A673 (cell line): ENCODE results near the gene DGKK. TPM values are rescaled to one million over a fixed set of nuclear protein-coding genes. Genes with fewer than 3 reads are reported as not detected.
A peak's percentile ranks its signal among the peaks of the same experiment; 100 is the strongest.

Source experiments
- BruUV-seq: library from RNA; stranded (reverse); fragments of 400-500 nt; replicated peaks from 2 replicates; lab custom pipeline; 2021; lab: Mats Ljungman, UMichigan
- CTCF ChIA-PET: fragments of 300-600 bp; sonication (Branson Sonifier 250); formaldehyde crosslinking; loops from one replicate; lab custom pipeline; 2022; ENCODE audit warnings: antibody characterized with exemption; lab: Charles Lee
- POLR2A ChIA-PET: fragments of 300-600 bp; sonication (Branson Sonifier 250); formaldehyde crosslinking; loops from one replicate; lab custom pipeline; 2022; ENCODE audit warnings: antibody characterized with exemption; ENCODE audit not compliant: low non-redundant PET; lab: Charles Lee
- DNase-seq: peaks from one replicate; pipeline ENCODE4 v3.0.0-alpha.2; 2015; ENCODE audit warnings: low spot score
- H3K27ac ChIP-seq: fragments of 200-600 bp; sonication (generic); 2 replicates; pipeline ENCODE4 v1.5.1; 2016; ENCODE audit warnings: mixed run types, low read depth, mild to moderate bottlenecking, mixed read lengths, antibody characterized with exemption, low read length; ENCODE audit not compliant: poor library complexity, severe bottlenecking
- H3K27me3 ChIP-seq: fragments of 200-600 bp; sonication (generic); replicated peaks from 2 replicates; pipeline ENCODE4 v1.6.1; 2017; ENCODE audit warnings: mixed run types, low read depth, mild to moderate bottlenecking, mixed read lengths, antibody characterized with exemption, low read length; ENCODE audit not compliant: insufficient read depth, poor library complexity
- H3K36me3 ChIP-seq: fragments of 200-600 bp; sonication (generic); 2 replicates; pipeline ENCODE4 v1.6.1; 2016; ENCODE audit warnings: mixed run types, mild to moderate bottlenecking, mixed read lengths, antibody characterized with exemption, low read length; ENCODE audit not compliant: insufficient read depth, poor library complexity, severe bottlenecking
- H3K4me1 ChIP-seq: fragments of 200-600 bp; sonication (generic); 2 replicates; pipeline ENCODE4 v1.6.1; 2017; ENCODE audit warnings: mixed run types, mild to moderate bottlenecking, mixed read lengths, antibody characterized with exemption, low read length; ENCODE audit not compliant: insufficient read depth, poor library complexity, severe bottlenecking
- H3K4me3 ChIP-seq: fragments of 200-600 bp; sonication (generic); 2 replicates; pipeline ENCODE4 v1.5.1; 2016; ENCODE audit warnings: low read depth, mixed run types, mild to moderate bottlenecking, mixed read lengths, low read length; ENCODE audit not compliant: poor library complexity, severe bottlenecking
- H3K9me3 ChIP-seq: fragments of 200-600 bp; sonication (generic); 2 replicates; pipeline ENCODE4 v1.6.1; 2016; ENCODE audit warnings: mixed run types, low read depth, mild to moderate bottlenecking, mixed read lengths, antibody characterized with exemption, low read length; ENCODE audit not compliant: poor library complexity, severe bottlenecking
- EZH2 ChIP-seq: fragments of 200-600 bp; sonication (generic); IDR thresholded peaks from 2 replicates; pipeline ENCODE4 v1.6.1; 2017; ENCODE audit warnings: borderline replicate concordance, low read depth, mild to moderate bottlenecking, mixed read lengths, antibody characterized with exemption, low read length; ENCODE audit not compliant: poor library complexity, severe bottlenecking
- intact Hi-C: fragments of 100-400 bp; cut with micrococcal nuclease; formaldehyde crosslinking; loops from one replicate; pipeline ENCODE4 v1.10.0; 2022; ENCODE audit not compliant: unreplicated experiment
- total RNA-seq: library from RNA; stranded (reverse); gene quantifications from 2 replicates; pipeline ENCODE4 v1.2.3, GENCODE V29; 2021
- TF ChIP-seq, protein P1 (sequence below): fragments of 300-800, 200-600 bp; sonication (generic); conservative IDR thresholded peaks from 2 replicates; pipeline ENCODE4 v1.5.1; 2017; ENCODE audit warnings: low read depth, mild to moderate bottlenecking, antibody characterized with exemption, low read length, moderate library complexity, mixed read lengths

Gene DGKK
- total RNA-seq, 1 experiment from 2014 or later, result 10.8 TPM

GRCh38 chrX:50469206-50469605, 1.4 kb downstream of the DGKK start:
- Histone ChIP-seq H3K27ac (no peak overlapping the region), H3K4me3 (peak overlapping the region; percentile 43), H3K4me1 (no peaks in the 10 kb centered on the region), H3K27me3 (peaks cover 83% of the 10 kb centered on the region), H3K36me3 (no peaks in the 10 kb centered on the region), H3K9me3 (no peaks in the 10 kb centered on the region)
- ChIA-PET POLR2A (no interaction called here), CTCF (no interaction called here)
- intact Hi-C loops, result no loop called here
- no TSS peak for BruUV-seq
- DNase-seq, result no peak
- TF ChIP-seq, protein P1, sequence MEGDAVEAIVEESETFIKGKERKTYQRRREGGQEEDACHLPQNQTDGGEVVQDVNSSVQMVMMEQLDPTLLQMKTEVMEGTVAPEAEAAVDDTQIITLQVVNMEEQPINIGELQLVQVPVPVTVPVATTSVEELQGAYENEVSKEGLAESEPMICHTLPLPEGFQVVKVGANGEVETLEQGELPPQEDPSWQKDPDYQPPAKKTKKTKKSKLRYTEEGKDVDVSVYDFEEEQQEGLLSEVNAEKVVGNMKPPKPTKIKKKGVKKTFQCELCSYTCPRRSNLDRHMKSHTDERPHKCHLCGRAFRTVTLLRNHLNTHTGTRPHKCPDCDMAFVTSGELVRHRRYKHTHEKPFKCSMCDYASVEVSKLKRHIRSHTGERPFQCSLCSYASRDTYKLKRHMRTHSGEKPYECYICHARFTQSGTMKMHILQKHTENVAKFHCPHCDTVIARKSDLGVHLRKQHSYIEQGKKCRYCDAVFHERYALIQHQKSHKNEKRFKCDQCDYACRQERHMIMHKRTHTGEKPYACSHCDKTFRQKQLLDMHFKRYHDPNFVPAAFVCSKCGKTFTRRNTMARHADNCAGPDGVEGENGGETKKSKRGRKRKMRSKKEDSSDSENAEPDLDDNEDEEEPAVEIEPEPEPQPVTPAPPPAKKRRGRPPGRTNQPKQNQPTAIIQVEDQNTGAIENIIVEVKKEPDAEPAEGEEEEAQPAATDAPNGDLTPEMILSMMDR, result no peak; the same call in 1 of the 2 replicates
- TF ChIP-seq EZH2, result no peak

GRCh38 chrX:50459615-50460014, 11.0 kb downstream of the DGKK start:
- no peak for TF ChIP-seq EZH2
- TF ChIP-seq, protein P1, result no peak
- no peak for DNase-seq
- Histone ChIP-seq H3K36me3 (no peaks in the 10 kb centered on the region), H3K27ac (no peak overlapping the region), H3K4me1 (no peaks in the 10 kb centered on the region), H3K4me3 (no peak overlapping the region), H3K27me3 (peaks cover 14% of the 10 kb centered on the region), H3K9me3 (no peaks in the 10 kb centered on the region)
- POLR2A ChIA-PET, result no interaction called here
- CTCF ChIA-PET, result no interaction called here
- BruUV-seq, result no TSS peak
- intact Hi-C loops, result no loop called here

- ChIA-PET CTCF (no interaction called here), POLR2A (no interaction called here)
- no TSS peak for BruUV-seq
These were observed 12.1 kb downstream of the DGKK start for GRCh38 chrX:50458483-50458882.

More at GRCh38 chrX:50458483-50458882, 12.1 kb downstream of the DGKK start:
- TF ChIP-seq, protein P1, result no peak
- no peak for TF ChIP-seq EZH2
- H3K36me3 ChIP-seq, result no peaks in the 10 kb centered on the region
- no peaks in the 10 kb centered on the region for H3K4me1 ChIP-seq
- no peak overlapping the region for H3K4me3 ChIP-seq
- peaks cover 8% of the 10 kb centered on the region for H3K27me3 ChIP-seq
- no peak for DNase-seq
- intact Hi-C loops, result no loop called here
- no peak overlapping the region for H3K27ac ChIP-seq
- H3K9me3 ChIP-seq, result no peaks in the 10 kb centered on the region
